NCI-H128 (cell line): Measurements from ENCODE around the gene SMC6.

Source experiments
- DNase-seq: peaks from one replicate; lab custom pipeline; 2025; ENCODE audit not compliant: unreplicated experiment; lab: John Stamatoyannopoulos, UW

The SMC6 gene

GRCh38 chr2:17620280-17620679 is 133.3 kb downstream of the SMC6 start:
- DNase-seq = no peak

- no peak for DNase-seq
These were observed 135.7 kb downstream of the SMC6 start for GRCh38 chr2:17617955-17618354.

GRCh38 chr2:17617516-17617915 is 136.1 kb downstream of the SMC6 start:
- DNase-seq = no peak

- DNase-seq = no peak
These were observed 137.2 kb downstream of the SMC6 start for GRCh38 chr2:17616405-17616804.

- no peak for DNase-seq
These were observed 137.8 kb downstream of the SMC6 start for GRCh38 chr2:17615728-17616351.

GRCh38 chr2:17615147-17615546 is 138.5 kb downstream of the SMC6 start:
- no peak for DNase-seq

- DNase-seq = no peak
These were observed 139.3 kb downstream of the SMC6 start for GRCh38 chr2:17614174-17614930.
